ENCODE results near the gene SH2D5.
A peak's percentile ranks its signal among the peaks of the same experiment; 100 is the strongest.
"Not testable (repeated sequence)": the region's sequence is repeated elsewhere in the genome, so short reads cannot be mapped to it uniquely, and the experiment has no call there.

SH2D5 gene

GRCh38 chr1:20728371-20729154, 3.9 kb downstream of the SH2D5 start:
- no peak for DNase-seq (ENCODE audit: low read depth in 2 of 2)

DNA sequence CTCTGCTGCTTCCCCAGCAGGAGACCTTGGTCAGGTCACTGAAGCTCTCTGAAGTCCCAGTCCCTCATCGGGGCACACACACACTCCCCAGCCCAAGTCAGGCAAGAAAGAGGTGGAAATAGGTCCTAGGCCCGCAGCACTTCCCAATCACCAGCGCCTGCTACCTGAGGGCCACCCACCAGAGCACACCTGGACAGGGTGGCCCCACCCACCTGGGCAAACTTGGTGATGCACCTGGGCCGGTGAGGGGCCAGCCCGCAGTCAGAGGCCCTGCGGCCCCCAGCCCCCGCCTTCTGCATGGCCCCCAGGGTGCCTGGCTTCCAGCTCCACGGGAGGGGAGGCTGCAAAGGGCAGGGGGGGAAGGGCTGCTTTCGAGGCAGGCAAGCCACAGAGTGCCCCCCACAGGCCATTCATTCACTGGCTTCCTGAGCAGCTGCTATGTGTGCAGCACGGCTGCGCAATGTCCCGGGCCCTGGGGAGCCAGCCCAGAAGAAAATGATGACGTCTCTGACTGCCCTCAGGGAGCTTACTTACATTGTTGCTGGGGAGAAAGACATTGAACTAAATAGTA, 4.7 kb downstream of the SH2D5 start:
- no peak for DNase-seq (ENCODE audit: low read depth in 2 of 2)

- no peak for DNase-seq (ENCODE audit: low read depth in 2 of 2)
Observed at GRCh38 chr1:20726932-20727745, 5.4 kb downstream of the SH2D5 start.

GRCh38 chr1:20726118-20726911, 6.2 kb downstream of the SH2D5 start:
- DNase-seq (ENCODE audit: low read depth in 2 of 2) = no peak

GRCh38 chr1:20725189-20726117, 7.0 kb downstream of the SH2D5 start:
- DNase-seq (ENCODE audit: low read depth in 2 of 2) = no peak

GRCh38 chr1:20724364-20725188, 7.9 kb downstream of the SH2D5 start:
- DNase-seq (ENCODE audit: low read depth in 2 of 2) = no peak

DNA sequence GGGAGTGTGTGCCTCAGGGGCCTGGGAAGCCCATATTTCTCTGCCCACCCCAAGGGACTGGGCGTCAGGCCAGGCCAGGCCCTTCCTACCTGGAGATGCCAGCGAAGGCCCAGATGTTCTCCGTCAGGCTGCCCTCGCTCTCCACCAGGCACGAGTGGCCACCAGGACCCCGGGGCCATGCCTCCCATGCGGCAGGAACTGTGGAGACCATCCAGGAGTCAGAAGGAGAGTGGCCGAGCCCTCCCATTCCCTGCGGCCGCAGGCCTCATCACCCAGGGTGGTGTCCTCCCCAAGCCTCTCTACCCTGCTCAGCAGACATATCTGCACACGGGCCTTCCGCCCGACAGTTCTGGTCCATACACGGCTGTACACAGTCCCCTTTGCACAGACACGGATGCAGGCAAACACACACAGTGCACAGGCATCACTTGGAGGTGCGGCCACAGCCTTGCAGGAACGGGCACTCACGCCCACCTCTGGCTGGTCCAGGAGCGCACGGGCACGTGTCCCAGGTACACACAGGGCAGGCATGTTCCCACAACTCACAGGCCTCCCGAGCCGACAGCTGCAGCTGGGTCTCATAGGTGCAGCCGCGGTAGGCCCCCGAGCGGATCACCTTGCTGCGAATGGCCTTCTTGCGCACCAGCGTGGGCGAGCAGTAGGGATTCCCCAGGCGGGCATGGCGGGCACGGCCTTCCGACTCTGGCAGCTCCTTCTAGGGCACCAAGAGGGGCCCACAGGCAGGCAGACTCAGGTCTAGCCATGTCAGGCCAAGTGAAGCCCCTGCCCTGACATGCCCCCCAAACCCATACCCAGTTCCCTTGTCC, 8.8 kb downstream of the SH2D5 start:
- no peak for DNase-seq (ENCODE audit: low read depth in 2 of 2)

DNA sequence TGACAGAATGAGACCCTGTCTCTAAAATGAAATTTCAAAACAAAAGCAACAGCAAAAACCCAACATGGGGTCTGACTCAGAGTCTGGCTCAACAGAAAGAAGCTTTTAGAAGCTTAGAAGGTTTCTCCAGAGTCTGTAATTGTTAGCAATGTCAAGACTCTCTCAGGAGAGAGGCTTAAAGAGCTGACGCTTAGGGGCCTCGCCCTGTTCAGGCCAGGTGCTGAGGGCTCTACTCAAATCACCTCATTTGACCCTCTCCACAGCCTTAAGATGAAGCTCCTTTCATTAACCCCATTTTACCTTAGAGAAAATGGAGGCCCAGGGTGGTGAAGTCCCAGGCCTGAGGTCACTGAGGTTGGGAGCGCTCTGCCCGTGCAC, 9.4 kb downstream of the SH2D5 start:
- DNase-seq (ENCODE audit: low read depth in 2 of 2) = no peak

- DNase-seq (ENCODE audit: low read depth in 2 of 2) = no peak
Observed at GRCh38 chr1:20721117-20722061, 11.1 kb downstream of the SH2D5 start.

DNA sequence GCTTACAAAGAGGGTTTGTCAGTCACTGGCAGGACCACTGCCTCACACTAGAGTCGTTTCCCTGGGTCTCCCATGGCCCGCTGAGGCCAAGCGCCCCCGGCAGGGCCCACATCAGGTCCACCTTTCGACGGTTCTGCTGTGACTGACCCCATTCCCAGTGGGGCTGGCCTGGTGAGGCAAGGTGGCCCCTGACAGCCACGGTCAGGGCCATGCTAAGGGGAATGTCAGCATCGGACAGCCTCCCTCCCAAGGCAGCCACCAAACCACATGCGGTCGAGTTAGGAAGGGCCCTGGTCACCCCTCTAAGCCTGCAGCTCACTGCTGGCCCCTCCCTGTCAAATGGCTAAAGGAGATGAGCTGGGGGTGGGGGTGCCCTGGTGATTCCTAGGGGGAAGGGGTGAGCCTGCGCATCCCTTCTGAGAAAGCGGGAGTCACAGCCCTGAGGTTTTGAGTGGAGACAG, 11.8 kb downstream of the SH2D5 start:
- DNase-seq (ENCODE audit: low read depth in 2 of 2) = no peak

DNA sequence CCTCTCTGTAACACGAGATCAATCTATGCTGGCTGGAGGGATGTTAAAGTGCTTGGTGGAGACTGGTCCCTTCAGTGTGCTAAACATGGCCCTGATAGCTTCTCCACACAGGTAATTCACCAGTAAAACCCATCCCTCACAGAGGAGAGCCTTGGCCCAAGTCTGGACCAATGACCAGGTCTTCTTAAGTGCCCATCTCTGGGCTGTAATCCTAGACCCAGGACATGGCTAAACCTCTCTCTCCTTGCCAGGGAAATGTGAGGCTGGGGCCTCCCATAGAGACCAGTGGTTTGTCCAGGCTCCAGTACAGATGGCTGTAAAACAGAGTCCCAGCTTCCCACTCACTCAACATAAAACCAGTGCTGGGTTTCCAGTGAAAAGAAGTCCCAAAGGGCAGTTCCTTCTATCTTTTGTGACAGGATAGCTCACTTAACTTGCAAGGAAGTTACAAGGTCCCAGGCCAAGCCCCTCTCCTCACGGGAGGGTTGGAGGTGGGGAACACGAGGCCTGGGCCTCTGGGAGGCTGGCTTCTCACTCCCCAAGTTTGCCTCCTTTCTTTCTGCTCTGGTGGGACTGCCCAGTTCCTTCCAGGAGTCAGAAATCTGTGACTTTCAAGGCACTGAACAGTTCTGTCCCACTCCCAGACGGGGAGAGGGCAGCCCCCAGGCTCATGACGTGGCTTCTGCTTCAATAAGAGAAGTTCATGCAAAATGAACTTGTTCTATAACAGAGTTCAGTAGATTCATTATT, 12.5 kb downstream of the SH2D5 start:
- DNase-seq (ENCODE audit: low read depth in 2 of 2) = no peak

GRCh38 chr1:20719261-20719660, 13.2 kb downstream of the SH2D5 start:
- no peak for DNase-seq (ENCODE audit: low read depth in 2 of 2)

GRCh38 chr1:20718343-20718882, 14.1 kb downstream of the SH2D5 start:
- not testable (repeated sequence) for DNase-seq (ENCODE audit: low read depth in 2 of 2)

- peak in 1 of 2 donors; percentile 21 for DNase-seq (ENCODE audit: low read depth in 2 of 2)
Observed at GRCh38 chr1:20717452-20718342, 14.8 kb downstream of the SH2D5 start, which contains the start of gene KIF17. Gene KIF17 (minus strand): TSS chr1:20718007. CDS start chr1:20717706, 301 bp downstream.

- DNase-seq (ENCODE audit: low read depth in 2 of 2) = no peak
Observed at GRCh38 chr1:20716232-20716631, 16.3 kb downstream of the SH2D5 start.

GRCh38 chr1:20715406-20715805, 17.1 kb downstream of the SH2D5 start:
- DNase-seq (ENCODE audit: low read depth in 2 of 2) = no peak
